Ectodermal cell (in vitro differentiated cells): ENCODE data around the gene HSF5.
"Not testable (repeated sequence)": the region's sequence is repeated elsewhere in the genome, so short reads cannot be mapped to it uniquely, and the experiment has no call there.

Source experiments
- H3K27ac ChIP-seq: 2 replicates; pipeline ENCODE4 v1.7.0; 2013; ENCODE audit warnings: mild to moderate bottlenecking, low read depth, low read length; ENCODE audit not compliant: insufficient read depth, poor library complexity, severe bottlenecking
- H3K27me3 ChIP-seq: 2 replicates; pipeline ENCODE4 v1.7.0; 2013; ENCODE audit warnings: mild to moderate bottlenecking, low read length; ENCODE audit not compliant: insufficient read depth, control insufficient read depth, poor library complexity, severe bottlenecking
- H3K36me3 ChIP-seq: one replicate; pipeline ENCODE4 v1.7.0; 2013; ENCODE audit warnings: low read length; ENCODE audit not compliant: control insufficient read depth, insufficient read depth
- H3K4me1 ChIP-seq: one replicate; pipeline ENCODE4 v1.7.0; 2013; ENCODE audit warnings: low read length; ENCODE audit not compliant: control insufficient read depth, insufficient read depth
- H3K4me3 ChIP-seq: 2 replicates; pipeline ENCODE4 v1.7.0; 2013; ENCODE audit warnings: low read depth, low read length, control low read depth; ENCODE audit not compliant: insufficient read depth
- H3K9me3 ChIP-seq: 2 replicates; pipeline ENCODE4 v1.7.0; 2013; ENCODE audit warnings: mild to moderate bottlenecking, low read length, moderate library complexity; ENCODE audit not compliant: control insufficient read depth
- WGBS, 2 experiments: methylation state at CpG; one replicate each; pipeline ENCODE4 v1.1.7; 2013; ENCODE audit warnings: missing lambda C conversion rate in 2 of 2; 5-methylcytosine and 5-hydroxymethylcytosine counted together

Gene HSF5

GRCh38 chr17:58403311-58403710 lies 84.9 kb downstream of the HSF5 start:
- H3K4me1 ChIP-seq, result peaks cover 20% of the 10 kb centered on the region
- 4 to 6% methylated on average over 6 of the region's 6 CpGs for WGBS, 2 experiments
- H3K9me3 ChIP-seq, result no peaks in the 10 kb centered on the region
- H3K4me3 ChIP-seq, result no peak overlapping the region
- H3K27ac ChIP-seq, result peak overlapping the region; percentile 82
- no peaks in the 10 kb centered on the region for H3K27me3 ChIP-seq
- H3K36me3 ChIP-seq, result no peaks in the 10 kb centered on the region

GRCh38 chr17:58402679-58403078 lies 85.5 kb downstream of the HSF5 start:
- H3K4me1 ChIP-seq, result peaks cover 20% of the 10 kb centered on the region
- H3K27ac ChIP-seq, result peak overlapping the region; percentile 82
- no peaks in the 10 kb centered on the region for H3K9me3 ChIP-seq
- no peak overlapping the region for H3K4me3 ChIP-seq
- 43 to 78% methylated on average over 1 of the region's 1 CpG for WGBS, 2 experiments
- H3K27me3 ChIP-seq, result no peaks in the 10 kb centered on the region
- no peaks in the 10 kb centered on the region for H3K36me3 ChIP-seq

- H3K9me3 ChIP-seq, result no peaks in the 10 kb centered on the region
- peaks cover 20% of the 10 kb centered on the region for H3K4me1 ChIP-seq
- no peaks in the 10 kb centered on the region for H3K36me3 ChIP-seq
- H3K4me3 ChIP-seq, result no peak overlapping the region
- no peak overlapping the region for H3K27ac ChIP-seq
- H3K27me3 ChIP-seq, result no peaks in the 10 kb centered on the region
These were observed 86.2 kb downstream of the HSF5 start for GRCh38 chr17:58402047-58402446.

- no peaks in the 10 kb centered on the region for H3K27me3 ChIP-seq
- peaks cover 20% of the 10 kb centered on the region for H3K4me1 ChIP-seq
- no peaks in the 10 kb centered on the region for H3K9me3 ChIP-seq
- no peak overlapping the region for H3K27ac ChIP-seq
- WGBS, 2 experiments, result 88 to 90% methylated on average over 2 of the region's 2 CpGs
- H3K4me3 ChIP-seq, result no peak overlapping the region
- H3K36me3 ChIP-seq, result no peaks in the 10 kb centered on the region
These were observed 86.9 kb downstream of the HSF5 start for GRCh38 chr17:58401287-58401686.

GRCh38 chr17:58400826-58401225 lies 87.4 kb downstream of the HSF5 start:
- Histone ChIP-seq H3K4me1 (peaks cover 20% of the 10 kb centered on the region), H3K36me3 (no peaks in the 10 kb centered on the region), H3K27ac (no peak overlapping the region), H3K27me3 (no peaks in the 10 kb centered on the region), H3K4me3 (no peak overlapping the region), H3K9me3 (no peaks in the 10 kb centered on the region)

- Histone ChIP-seq H3K36me3 (no peaks in the 10 kb centered on the region), H3K9me3 (no peaks in the 10 kb centered on the region), H3K27ac (no peak overlapping the region), H3K4me1 (peaks cover 20% of the 10 kb centered on the region), H3K27me3 (no peaks in the 10 kb centered on the region), H3K4me3 (no peak overlapping the region)
- WGBS, 2 experiments, result 96 to 97% methylated on average over 3 of the region's 3 CpGs
These were observed 88.2 kb downstream of the HSF5 start for GRCh38 chr17:58399974-58400373.

DNA sequence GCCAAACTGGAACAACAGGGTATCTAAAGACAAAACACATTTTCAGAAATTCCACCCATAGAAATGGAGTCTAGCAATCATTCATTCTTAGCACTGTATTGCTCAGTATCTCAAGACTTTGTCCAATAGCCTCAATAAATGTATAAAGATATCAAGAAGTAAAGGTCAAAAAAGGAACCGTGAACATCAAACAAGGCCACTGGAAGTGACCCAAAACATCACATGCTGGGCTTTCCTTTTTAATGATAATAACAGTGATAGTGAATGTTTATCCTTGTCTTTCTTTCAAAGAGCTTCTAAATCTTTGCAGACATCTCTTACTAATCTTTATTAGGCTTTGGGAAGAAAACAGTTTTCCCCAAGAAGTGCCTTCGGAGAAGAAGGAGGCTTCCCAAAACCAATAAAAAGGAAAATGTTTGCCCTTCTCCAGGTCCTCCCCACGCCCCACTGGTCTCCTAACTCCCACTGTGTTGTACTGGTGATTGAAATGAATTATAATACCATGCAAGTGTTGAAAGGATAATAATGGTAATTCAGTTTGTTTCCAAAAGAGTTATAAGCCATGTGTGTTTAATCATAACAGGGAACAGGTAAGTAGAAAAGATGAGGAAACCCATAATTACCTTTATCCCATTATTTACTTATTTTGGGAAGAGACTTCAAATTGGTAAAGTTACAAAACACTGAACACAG lies 89.5 kb downstream of the HSF5 start:
- Histone ChIP-seq H3K36me3 (no peaks in the 10 kb centered on the region), H3K4me3 (no peak overlapping the region), H3K4me1 (peaks cover 21% of the 10 kb centered on the region), H3K27me3 (no peaks in the 10 kb centered on the region), H3K9me3 (no peaks in the 10 kb centered on the region), H3K27ac (no peak overlapping the region)
- 9 to 18% methylated on average over 2 to 3 of the region's 3 CpGs for WGBS, 2 experiments

- not testable (repeated sequence) for H3K27ac ChIP-seq, H3K4me1 ChIP-seq, H3K36me3 ChIP-seq, H3K27me3 ChIP-seq, H3K9me3 ChIP-seq, H3K4me3 ChIP-seq
- 88 to 93% methylated on average over 5 of the region's 5 CpGs for WGBS, 2 experiments
These were observed 90.8 kb downstream of the HSF5 start for GRCh38 chr17:58397421-58397820.

DNA sequence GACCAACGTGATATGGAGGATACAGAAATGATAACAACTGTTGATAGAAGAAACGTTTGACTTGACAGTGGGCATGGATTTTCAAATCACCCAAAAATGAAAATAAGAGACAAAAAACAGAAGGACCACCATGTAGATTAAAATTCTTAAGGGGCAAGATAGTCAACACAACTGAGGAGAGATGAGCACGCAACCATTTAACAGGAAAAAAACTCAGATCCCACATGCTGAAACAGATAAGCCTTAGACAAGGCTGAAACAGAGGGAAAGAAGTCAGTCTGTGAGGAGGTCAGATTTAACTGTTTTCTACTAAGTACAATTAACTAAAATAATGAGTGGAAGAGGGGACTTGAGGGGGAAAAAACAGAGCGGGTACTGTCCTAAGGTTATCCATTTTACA lies 92.0 kb downstream of the HSF5 start:
- Histone ChIP-seq H3K4me3 (no peak overlapping the region), H3K4me1 (peaks cover 6% of the 10 kb centered on the region), H3K27ac (no peak overlapping the region), H3K36me3 (no peaks in the 10 kb centered on the region), H3K27me3 (no peaks in the 10 kb centered on the region), H3K9me3 (no peaks in the 10 kb centered on the region)
- 90 to 92% methylated on average over 4 of the region's 4 CpGs for WGBS, 2 experiments

DNA sequence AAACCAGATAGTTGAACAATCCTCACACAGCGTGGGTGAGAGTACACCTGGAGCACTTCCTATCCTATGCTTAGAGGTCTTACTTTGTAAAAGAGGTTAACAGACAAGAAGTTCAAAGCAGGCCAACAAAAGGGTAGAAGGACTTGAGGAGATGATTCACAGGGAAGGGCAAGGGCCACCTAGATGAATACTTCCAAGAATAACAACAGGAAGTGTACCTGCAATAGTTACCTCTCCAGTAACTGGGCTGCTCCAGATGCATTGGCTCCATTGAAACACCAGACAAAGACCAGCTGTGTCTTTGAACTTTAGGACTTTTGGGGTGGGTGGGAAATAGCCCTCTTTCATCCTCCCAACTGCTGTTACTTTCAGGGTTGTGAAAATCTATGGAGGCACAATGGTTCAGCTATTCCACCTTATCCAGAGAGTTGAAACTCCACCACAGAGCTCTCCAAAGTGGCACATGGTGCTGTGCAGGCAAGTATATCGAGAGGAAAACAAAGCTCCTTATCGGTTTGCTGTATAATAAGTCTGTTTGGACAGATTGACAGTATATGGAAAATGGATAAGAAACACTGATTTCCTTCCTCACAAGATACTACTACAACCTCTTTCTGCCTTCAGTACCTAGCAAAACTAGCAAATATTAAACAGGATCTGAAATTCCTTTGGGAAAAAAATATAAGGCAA lies 93.5 kb downstream of the HSF5 start:
- Histone ChIP-seq H3K36me3 (no peaks in the 10 kb centered on the region), H3K27ac (no peak overlapping the region), H3K9me3 (no peaks in the 10 kb centered on the region), H3K27me3 (no peaks in the 10 kb centered on the region), H3K4me1 (peaks cover 6% of the 10 kb centered on the region), H3K4me3 (no peak overlapping the region)
- WGBS, 2 experiments, result 98 to 100% methylated on average over 3 of the region's 3 CpGs
